K562 (cell line): ENCODE measurements around the gene UBE2S. TPM values are rescaled to one million over a fixed set of nuclear protein-coding genes. Genes with fewer than 3 reads are reported as not detected.

Source experiments
- ATF7 ChIP-seq: fragments of 450-650 bp; IDR thresholded peaks from 2 replicates; pipeline ENCODE4 v1.7.1; 2014; ENCODE audit warnings: mild to moderate bottlenecking, moderate library complexity
- CHD2 ChIP-seq: IDR thresholded peaks from 2 replicates; pipeline ENCODE4 v1.6.1; 2011; ENCODE audit warnings: low read depth, low read length
- CREM ChIP-seq: IDR thresholded peaks from 2 replicates; pipeline ENCODE4 v1.6.1; 2014; ENCODE audit warnings: antibody characterized with exemption, low read depth
- DDX20 ChIP-seq: fragments of 450-650 bp; IDR thresholded peaks from 2 replicates; pipeline ENCODE4 v1.6.1; 2016; ENCODE audit warnings: missing genetic modification characterization, low read depth, mild to moderate bottlenecking, missing compliant biosample characterization, moderate library complexity
- DIDO1 ChIP-seq: fragments of 450-650 bp; IDR thresholded peaks from 2 replicates; pipeline ENCODE4 v1.6.1; 2016; ENCODE audit warnings: low read depth, missing biosample characterization, missing genetic modification characterization
- E2F8 ChIP-seq: fragments of 450-650 bp; IDR thresholded peaks from 2 replicates; pipeline ENCODE4 v1.7.1; 2018; ENCODE audit warnings: mild to moderate bottlenecking, low read depth; ENCODE audit not compliant: partially characterized antibody
- ELK3 ChIP-seq: fragments of 450-650 bp; formaldehyde crosslinking; IDR thresholded peaks from 2 replicates; pipeline ENCODE4 v1.4.0; 2020; ENCODE audit warnings: mild to moderate bottlenecking
- ERF ChIP-seq: fragments of 450-650 bp; formaldehyde crosslinking; IDR thresholded peaks from 2 replicates; pipeline ENCODE4 v1.4.0; 2020; ENCODE audit warnings: mild to moderate bottlenecking, mixed read lengths
- HCFC1 ChIP-seq: IDR thresholded peaks from 2 replicates; pipeline ENCODE4 v1.6.1; 2012; ENCODE audit warnings: low read depth, low read length, improper control_type of control experiment
- HINFP ChIP-seq: fragments of 450-650 bp; conservative IDR thresholded peaks from 2 replicates; pipeline ENCODE4 v1.6.1; 2016; ENCODE audit warnings: missing genetic modification characterization, low read depth, mild to moderate bottlenecking, control low read depth, missing compliant biosample characterization
- PRDM10 ChIP-seq: fragments of 450-650 bp; IDR thresholded peaks from 2 replicates; pipeline ENCODE4 v1.6.1; 2018; ENCODE audit not compliant: partially characterized antibody
- TBL1XR1 ChIP-seq, 2 experiments: IDR thresholded peaks; 2 replicates each; pipeline ENCODE4 v1.6.1; 2012; ENCODE audit warnings: improper control_type of control experiment in 2 of 2, low read length in 2 of 2, mild to moderate bottlenecking in 1 of 2
- ZBTB12 ChIP-seq: fragments of 250-450 bp; sonication (Bioruptor Pico); IDR thresholded peaks from 2 replicates; pipeline ENCODE4 v1.4.0; 2020
- ZNF282 ChIP-seq: sonication (generic); formaldehyde crosslinking; IDR thresholded peaks from 2 replicates; pipeline ENCODE4 v1.8.1; 2023; ENCODE audit warnings: missing genetic modification reagents
- polyA plus RNA-seq, 8 experiments: library from polyadenylated mRNA; depleted of rRNA in 4 of 8; stranded (reverse) in 5 of 8; unstranded in 3 of 8; fragments of >200 nt; fragmentation: Nextera tagmentation in 2 of 8; fragmentation: Illumina TruSeq in 1 of 8; extraction: Ambion mirVana in 2 of 8; extraction: Trizol in 1 of 8; gene quantifications; 2 replicates each; pipeline versions ENCODE4 v1.2.1 to v1.2.3, GENCODE V29; 2011 to 2014; ENCODE audit warnings: inconsistent platforms in 1 of 8, missing spikeins in 1 of 8
- total RNA-seq, 7 experiments: library from RNA; depleted of rRNA in 6 of 7; stranded (reverse); fragments of >200 nt in 6 of 7; fragmentation: Illumina TruSeq in 2 of 7; extraction: Trizol in 2 of 7; gene quantifications; 2 replicates each; pipeline versions ENCODE4 v1.2.1 to v1.2.3, GENCODE V29; 2011 to 2021; ENCODE audit warnings: low replicate concordance in 1 of 7

Gene UBE2S
- total and polyA plus RNA-seq, 9 of the 15 experiments (the other 6 are each of a cell fraction or from before 2014, with no cell fraction given): 1.5 to 1,305 (median 157) TPM

- TF ChIP-seq E2F8 (peak; percentile 49), CREM (0 out of 2 replicates have a peak, but pooled peaks have one; percentile 16), DDX20 (no peak), TBL1XR1 (IDR thresholded peaks at IDR 0.05; ENCODE audit: low read length in 2 of 2) (0 out of 4 replicates have a peak, but pooled peaks of 1 of the 2 experiments have one; percentile 10), CHD2 (peak; percentile 53), ERF (CRISPR knock-in tag) (no peak), HCFC1 (no peak; the same call in 1 of the 2 replicates), ELK3 (CRISPR knock-in tag) (no peak), DIDO1 (tag) (no peak), ZNF282 (CRISPR knock-in tag) (no peak), HINFP (tag) (peak; percentile 99), PRDM10 (peak; percentile 99), ATF7 (peak; percentile 99), ZBTB12 (CRISPR knock-in tag) (no peak)
These were observed 45.3 kb upstream of the UBE2S start (continued) for GRCh38 chr19:55452749-55453346.
